ENCODE measurements around the gene PSMC6. TPM values are rescaled to one million over a fixed set of nuclear protein-coding genes. Genes with fewer than 3 reads are reported as not detected.
A peak's percentile ranks its signal among the peaks of the same experiment; 100 is the strongest.

PSMC6 gene
- total RNA-seq, 3 donors from 2014 or later: 78.3 to 106 (median 89.9) TPM

GRCh38 chr14:52701223-52701622, 5.8 kb upstream of the PSMC6 start:
- H3K36me3 ChIP-seq: no peaks in the 10 kb centered on the region
- no peaks in the 10 kb centered on the region for H3K4me1 ChIP-seq
- H3K4me3 ChIP-seq: no peak overlapping the region
- H3K27me3 ChIP-seq: no peaks in the 10 kb centered on the region
- intact Hi-C loops (cut with DNase I; ENCODE audit: low total_unique reads): loop anchor here (10.0 kb wide), 1 partner anchor 146 kb away; the partner anchor contains the start of genes GPR137C and TXNDC16
- no peak for DNase-seq (ENCODE audit: low spot score in 2 of 2)
- no peak for TF ChIP-seq CTCF (IDR thresholded peaks at IDR 0.05)
- no peak for TF ChIP-seq POLR2AphosphoS5 (IDR thresholded peaks at IDR 0.05)
- TF ChIP-seq POLR2A (IDR thresholded peaks at IDR 0.05): no peak
- H3K9me3 ChIP-seq: no peaks in the 10 kb centered on the region
- H3K27ac ChIP-seq: peak overlapping the region; percentile 64 to 78

- peak in 1 of 2 donors; percentile 77 for DNase-seq (ENCODE audit: low spot score in 2 of 2)
- Histone ChIP-seq H3K9me3 (no peaks in the 10 kb centered on the region), H3K27ac (peak overlapping the region; percentile 5 to 23), H3K4me1 (peaks cover 3 to 6% of the 10 kb centered on the region in 2 donors), H3K4me3 (no peak overlapping the region), H3K36me3 (no peaks in the 10 kb centered on the region), H3K27me3 (no peaks in the 10 kb centered on the region)
- intact Hi-C loops (cut with DNase I; ENCODE audit: low total_unique reads): loop anchor here (10.0 kb wide), 1 partner anchor 148 kb away; the partner anchor contains the start of genes GPR137C and TXNDC16
- TF ChIP-seq POLR2A (IDR thresholded peaks at IDR 0.05): no peak
- TF ChIP-seq POLR2AphosphoS5 (IDR thresholded peaks at IDR 0.05): peak in 2 of 3 donors; percentile 26 to 49
- no peak for TF ChIP-seq CTCF (IDR thresholded peaks at IDR 0.05)
Observed at GRCh38 chr14:52703225-52703624, 3.8 kb upstream of the PSMC6 start.

- Histone ChIP-seq H3K9me3 (no peaks in the 10 kb centered on the region), H3K27ac (peak overlapping the region; percentile 5 to 23), H3K27me3 (no peaks in the 10 kb centered on the region), H3K4me1 (peaks cover 4 to 10% of the 10 kb centered on the region in 2 donors), H3K4me3 (no peak overlapping the region), H3K36me3 (no peaks in the 10 kb centered on the region)
- DNase-seq (ENCODE audit: low spot score in 2 of 2): no peak
- intact Hi-C loops (cut with DNase I; ENCODE audit: low total_unique reads): loop anchor here (10.0 kb wide), 1 partner anchor 149 kb away; the partner anchor contains the start of genes GPR137C and TXNDC16
- TF ChIP-seq POLR2A (IDR thresholded peaks at IDR 0.05): no peak
- no peak for TF ChIP-seq POLR2AphosphoS5 (IDR thresholded peaks at IDR 0.05)
- TF ChIP-seq CTCF (IDR thresholded peaks at IDR 0.05): no peak
Observed at GRCh38 chr14:52703664-52704063, 3.3 kb upstream of the PSMC6 start.

GRCh38 chr14:52706286-52706685, 714 bp upstream of the PSMC6 start:
- no peak for DNase-seq (ENCODE audit: low spot score in 2 of 2)
- peaks cover 4 to 12% of the 10 kb centered on the region in 2 donors for H3K4me1 ChIP-seq
- H3K27ac ChIP-seq: peak overlapping the region; percentile 91 to 95
- H3K9me3 ChIP-seq: no peaks in the 10 kb centered on the region
- TF ChIP-seq POLR2AphosphoS5 (IDR thresholded peaks at IDR 0.05): no peak
- TF ChIP-seq POLR2A (IDR thresholded peaks at IDR 0.05): no peak
- no peak for TF ChIP-seq CTCF (IDR thresholded peaks at IDR 0.05)
- intact Hi-C loops (cut with DNase I; ENCODE audit: low total_unique reads): loop anchor here (10.0 kb wide), 1 partner anchor 151 kb away; the partner anchor contains the start of genes GPR137C and TXNDC16
- H3K4me3 ChIP-seq: peak overlapping the region; percentile 76 to 86 (median 82)
- no peaks in the 10 kb centered on the region for H3K36me3 ChIP-seq
- no peaks in the 10 kb centered on the region for H3K27me3 ChIP-seq

- peaks cover 4 to 12% of the 10 kb centered on the region in 2 donors for H3K4me1 ChIP-seq
- peaks cover 7% of the 10 kb centered on the region for H3K36me3 ChIP-seq
- intact Hi-C loops (cut with DNase I; ENCODE audit: low total_unique reads): no loop called here
- no peaks in the 10 kb centered on the region for H3K27me3 ChIP-seq
- TF ChIP-seq POLR2AphosphoS5 (IDR thresholded peaks at IDR 0.05) (no peak), CTCF (IDR thresholded peaks at IDR 0.05) (no peak), POLR2A (IDR thresholded peaks at IDR 0.05) (no peak)
- H3K4me3 ChIP-seq: no peak overlapping the region
- no peak overlapping the region for H3K27ac ChIP-seq
- no peaks in the 10 kb centered on the region for H3K9me3 ChIP-seq
- DNase-seq (ENCODE audit: low spot score in 2 of 2): no peak
Observed at GRCh38 chr14:52711666-52712065, 4.7 kb downstream of the PSMC6 start.

All from breast epithelium (tissue), 4 donors.